GM12891 (cell line): Measurements from ENCODE around the gene NACA.

Experiments used
- POLR2A ChIP-seq: IDR thresholded peaks from 2 replicates; pipeline ENCODE4 v1.6.1; 2011; ENCODE audit warnings: low read depth, low read length, control low read depth
- POLR2AphosphoS5 ChIP-seq: IDR thresholded peaks from 2 replicates; pipeline ENCODE4 v1.6.1; 2011; ENCODE audit warnings: low read depth, low read length, control low read depth
- POU2F2 ChIP-seq: IDR thresholded peaks from 2 replicates; pipeline ENCODE4 v1.6.1; 2011; ENCODE audit warnings: low read depth, mild to moderate bottlenecking, control low read depth, low read length, moderate library complexity
- SPI1 ChIP-seq: IDR thresholded peaks from 2 replicates; pipeline ENCODE4 v1.6.1; 2011; ENCODE audit warnings: low read depth, low read length, control low read depth
- TAF1 ChIP-seq: IDR thresholded peaks from 2 replicates; pipeline ENCODE4 v1.6.1; 2011; ENCODE audit warnings: low read depth, low read length, control low read depth

DNA sequence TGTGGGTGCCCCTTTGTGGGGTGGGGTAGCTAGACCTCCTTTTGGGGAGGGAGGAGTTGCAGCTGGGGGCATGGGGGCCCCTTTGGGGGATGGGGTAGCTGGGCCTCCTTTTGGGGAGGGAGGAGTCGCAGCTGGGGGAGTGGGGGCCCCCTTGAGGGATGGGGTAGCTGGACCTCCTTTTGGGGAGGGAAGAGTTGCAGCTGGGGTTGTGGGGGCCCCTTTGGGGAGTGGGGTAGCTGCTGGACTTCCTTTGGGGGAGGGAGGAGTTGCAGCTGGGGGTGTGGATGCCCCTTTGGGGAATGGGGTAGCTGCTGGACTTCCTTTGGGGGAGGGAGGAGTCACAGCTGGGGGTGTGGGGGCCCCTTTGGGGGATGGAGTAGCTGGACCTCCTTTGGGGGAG, 7.0 kb downstream of the NACA start:
- no peak for TF ChIP-seq POLR2A
- no peak for TF ChIP-seq POLR2AphosphoS5
- TF ChIP-seq TAF1 = no peak
- TF ChIP-seq SPI1 = no peak
- no peak for TF ChIP-seq POU2F2
